ENCODE data around the gene NDUFS7.

NDUFS7 gene

GRCh38 chr19:1401138-1401888, 17.6 kb downstream of the NDUFS7 start, which contains the start of gene GAMT:
Gene GAMT, minus strand, starts transcription at chr19:1401542. Its CDS starts 66 bp downstream, at chr19:1401476.
- peak; percentile 9 for DNase-seq

- no peak for DNase-seq
Observed at GRCh38 chr19:1401889-1402217, 18.1 kb downstream of the NDUFS7 start.

- no peak for DNase-seq
Observed at GRCh38 chr19:1402411-1403070, 18.8 kb downstream of the NDUFS7 start.

DNA sequence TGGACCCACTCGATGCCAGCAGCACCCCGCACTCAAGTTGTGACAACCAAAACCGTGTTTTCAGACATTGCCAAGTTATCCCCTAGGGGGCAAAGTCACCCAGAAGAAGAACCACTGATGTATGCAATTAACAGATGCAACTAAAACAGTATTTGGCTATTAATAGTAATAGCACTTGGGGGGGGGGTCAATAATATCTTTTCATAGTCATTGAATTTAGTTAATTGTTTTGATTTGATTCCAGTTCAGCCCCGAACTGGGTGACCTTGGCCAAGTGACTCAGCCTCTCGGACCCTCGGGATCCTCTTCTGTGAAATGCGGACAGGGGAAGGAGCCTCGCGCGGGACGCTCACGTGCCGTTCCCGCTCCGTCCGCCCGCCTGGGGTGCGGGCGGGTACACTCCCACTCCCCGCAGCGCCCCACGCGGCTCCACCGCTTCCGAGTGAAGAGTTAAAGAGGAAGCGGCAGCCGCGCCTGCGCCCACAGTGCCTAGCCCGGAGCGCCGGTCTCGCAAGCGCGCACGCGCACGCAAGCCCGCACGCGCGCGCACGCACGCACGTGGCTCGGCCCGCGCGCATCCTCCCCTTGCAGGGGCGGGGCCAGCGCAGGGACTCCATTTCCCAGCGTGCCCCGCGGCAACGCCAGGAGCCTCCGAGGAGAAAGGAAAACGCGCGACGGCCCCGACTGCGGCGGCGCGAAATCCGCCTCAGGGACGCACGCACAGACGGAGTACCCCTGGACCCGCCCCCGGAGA, 23.2 kb downstream of the NDUFS7 start:
- peak; percentile 87 for DNase-seq

GRCh38 chr19:1407528-1408299, 24.0 kb downstream of the NDUFS7 start, which contains the start of gene DAZAP1:
Gene DAZAP1, plus strand, starts transcription at chr19:1407586. Its CDS starts 188 bp downstream, at chr19:1407774.
- no peak for DNase-seq

DNA sequence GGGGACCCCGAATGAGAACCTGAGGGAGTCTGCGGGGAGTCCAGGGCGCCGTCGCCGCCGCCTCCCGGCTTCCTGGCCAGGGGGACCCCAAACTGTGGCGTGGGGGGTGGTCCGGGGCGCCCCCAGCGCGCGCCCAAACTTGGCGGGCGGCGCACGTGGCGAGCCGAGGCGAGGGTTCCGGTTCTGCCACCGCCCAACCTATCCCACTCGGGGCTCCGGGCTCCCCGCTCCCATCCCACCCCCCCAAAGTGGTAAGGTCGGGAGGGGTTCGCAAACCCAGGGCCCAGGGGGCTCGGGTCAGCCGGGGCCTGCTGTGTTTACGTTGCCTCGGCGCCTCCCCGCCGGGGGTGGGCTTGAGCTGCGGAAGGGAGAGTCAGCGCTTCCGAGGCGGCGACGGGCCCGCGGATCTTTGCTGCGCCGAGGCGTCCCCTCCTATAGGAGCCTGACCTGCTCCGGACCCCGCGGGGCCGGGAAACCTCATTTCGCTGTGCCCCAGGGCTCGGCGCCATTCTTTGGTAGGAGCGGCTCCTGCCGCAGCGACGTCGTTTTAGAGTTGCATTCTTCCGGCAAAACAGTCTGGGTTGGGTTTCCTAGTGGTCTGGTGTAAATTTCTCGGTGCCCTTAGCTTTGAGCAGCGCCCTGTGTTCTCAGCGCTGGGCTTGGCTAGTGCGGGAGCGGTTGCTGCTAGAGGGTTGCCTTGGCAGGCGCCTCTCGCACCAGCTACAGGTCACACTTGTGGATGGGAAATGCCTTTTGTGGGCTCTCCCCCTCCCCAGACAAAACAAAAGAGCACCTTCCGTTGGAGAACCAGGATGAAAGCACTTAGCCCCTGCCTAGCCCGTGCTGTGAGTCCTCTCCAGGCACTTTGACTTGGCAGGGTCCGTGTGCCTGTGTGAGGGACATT, 24.8 kb downstream of the NDUFS7 start:
- DNase-seq, result no peak

DNA sequence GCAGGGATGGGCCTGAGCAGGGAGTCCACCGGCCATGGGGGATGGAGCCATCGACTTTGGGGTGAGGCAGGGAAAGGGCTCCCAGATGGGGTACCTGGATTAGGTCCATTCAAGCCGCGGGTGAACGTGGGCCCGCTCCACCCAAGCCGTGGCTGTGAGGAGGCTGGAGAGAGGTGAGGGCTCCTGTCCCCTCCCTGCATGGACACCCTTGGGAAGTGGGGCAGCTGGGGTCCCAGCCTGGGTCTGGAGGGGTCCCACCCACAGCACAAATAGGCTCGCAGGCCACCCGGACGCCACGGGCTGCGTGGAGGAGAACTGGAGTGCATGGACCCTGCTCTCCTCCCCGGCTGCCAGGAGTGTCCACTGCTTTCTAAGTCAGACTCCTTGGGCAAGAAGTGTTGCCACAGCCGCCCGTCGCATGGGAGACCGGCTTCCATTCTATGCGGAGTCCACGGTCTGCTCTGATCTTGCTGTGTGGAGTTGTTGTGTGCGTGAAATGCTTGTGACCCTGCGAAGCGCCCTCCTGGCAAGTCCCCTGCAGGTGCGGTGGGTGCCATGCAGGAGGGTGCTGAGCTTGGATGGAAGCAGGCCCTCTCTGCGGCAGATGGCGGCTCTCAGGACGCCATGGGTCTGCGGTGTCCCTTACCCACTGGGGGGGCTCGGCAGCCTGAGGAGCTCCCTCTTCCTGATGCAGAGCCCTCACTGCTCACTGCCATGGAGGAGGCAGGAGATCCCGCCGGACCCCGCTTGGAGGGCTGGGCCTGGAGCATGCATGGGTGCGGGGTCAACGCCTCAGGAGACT, 25.7 kb downstream of the NDUFS7 start:
- no peak for DNase-seq

GRCh38 chr19:1410136-1410786, 26.6 kb downstream of the NDUFS7 start:
- no peak for DNase-seq

- no peak for DNase-seq
Observed at GRCh38 chr19:1410789-1411188, 27.1 kb downstream of the NDUFS7 start.

DNA sequence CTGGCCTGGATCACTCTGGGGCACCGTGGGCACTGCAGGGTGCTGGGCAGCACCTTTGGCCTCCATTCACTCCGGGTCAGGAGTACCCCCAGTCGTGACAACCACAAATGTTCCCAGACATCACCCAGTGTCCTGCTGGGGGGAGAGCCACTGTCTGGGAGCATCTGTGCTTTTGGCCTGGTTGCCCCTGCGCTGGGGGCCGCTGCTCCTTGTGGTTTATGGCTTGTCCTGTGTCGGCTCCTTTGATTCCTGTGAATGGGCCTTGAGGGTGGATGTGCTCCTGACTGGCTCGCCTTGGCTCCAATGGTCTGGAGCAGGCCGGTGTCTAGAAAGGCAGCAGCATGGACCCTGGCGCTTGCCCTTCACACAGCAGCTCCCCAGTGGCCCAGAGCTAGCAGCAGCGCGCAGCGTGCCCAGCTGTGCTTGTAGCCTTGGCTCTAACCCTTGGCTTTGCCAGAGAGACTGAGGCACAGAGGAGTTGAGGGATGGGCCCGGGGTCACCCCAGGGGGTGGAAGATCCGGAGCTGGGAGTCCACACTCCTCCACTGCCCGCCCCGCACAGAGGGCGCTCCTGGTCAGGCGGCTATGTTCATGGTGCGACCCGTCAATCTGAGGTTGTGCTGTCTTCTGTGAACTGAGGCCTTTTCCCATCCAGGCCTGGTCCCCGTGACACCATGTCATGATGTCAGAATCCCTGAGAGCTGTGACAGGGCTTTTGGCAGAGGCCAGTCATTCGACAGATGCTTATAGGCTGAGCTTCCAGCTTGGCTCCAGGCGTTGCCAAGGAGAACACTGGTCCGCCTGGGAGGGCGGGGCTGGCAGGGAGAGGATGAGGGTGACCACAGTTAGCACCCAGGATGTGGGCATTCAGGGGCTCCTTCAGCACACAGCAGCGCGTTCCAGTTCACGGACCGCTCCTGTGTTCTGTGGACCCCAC, 27.8 kb downstream of the NDUFS7 start:
- peak; percentile 39 for DNase-seq

DNA sequence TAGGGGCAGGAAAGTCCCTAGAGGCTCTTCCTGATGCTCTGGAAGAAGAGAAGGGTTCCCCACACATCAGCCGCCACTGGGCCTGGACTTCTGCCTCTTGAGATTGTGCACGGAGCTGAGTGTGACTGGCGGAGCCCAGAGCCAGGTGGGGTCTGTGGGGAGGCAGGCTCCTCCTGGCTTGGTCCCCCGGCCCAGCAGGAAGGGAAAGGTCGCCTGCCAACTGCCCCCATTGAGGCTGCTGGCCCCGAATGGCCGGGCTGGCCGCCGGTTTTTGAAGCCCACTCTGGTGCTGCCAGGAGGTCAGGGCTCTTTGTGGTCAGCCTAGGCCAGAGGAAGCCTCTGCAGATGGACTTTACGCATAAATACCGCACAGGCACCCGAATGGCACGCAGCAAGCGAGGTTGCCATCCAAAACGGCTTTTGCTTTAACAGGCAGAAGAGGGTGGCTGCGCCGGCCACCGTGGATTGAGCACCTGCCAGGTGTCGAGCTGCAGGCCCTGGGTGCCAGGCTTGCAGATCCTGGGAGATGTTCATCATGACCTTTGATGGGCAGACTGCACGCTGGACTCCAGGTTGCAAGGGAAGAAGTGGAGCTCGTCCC, 28.7 kb downstream of the NDUFS7 start:
- no peak for DNase-seq

GRCh38 chr19:1412995-1413800, 29.5 kb downstream of the NDUFS7 start:
- no peak for DNase-seq

DNA sequence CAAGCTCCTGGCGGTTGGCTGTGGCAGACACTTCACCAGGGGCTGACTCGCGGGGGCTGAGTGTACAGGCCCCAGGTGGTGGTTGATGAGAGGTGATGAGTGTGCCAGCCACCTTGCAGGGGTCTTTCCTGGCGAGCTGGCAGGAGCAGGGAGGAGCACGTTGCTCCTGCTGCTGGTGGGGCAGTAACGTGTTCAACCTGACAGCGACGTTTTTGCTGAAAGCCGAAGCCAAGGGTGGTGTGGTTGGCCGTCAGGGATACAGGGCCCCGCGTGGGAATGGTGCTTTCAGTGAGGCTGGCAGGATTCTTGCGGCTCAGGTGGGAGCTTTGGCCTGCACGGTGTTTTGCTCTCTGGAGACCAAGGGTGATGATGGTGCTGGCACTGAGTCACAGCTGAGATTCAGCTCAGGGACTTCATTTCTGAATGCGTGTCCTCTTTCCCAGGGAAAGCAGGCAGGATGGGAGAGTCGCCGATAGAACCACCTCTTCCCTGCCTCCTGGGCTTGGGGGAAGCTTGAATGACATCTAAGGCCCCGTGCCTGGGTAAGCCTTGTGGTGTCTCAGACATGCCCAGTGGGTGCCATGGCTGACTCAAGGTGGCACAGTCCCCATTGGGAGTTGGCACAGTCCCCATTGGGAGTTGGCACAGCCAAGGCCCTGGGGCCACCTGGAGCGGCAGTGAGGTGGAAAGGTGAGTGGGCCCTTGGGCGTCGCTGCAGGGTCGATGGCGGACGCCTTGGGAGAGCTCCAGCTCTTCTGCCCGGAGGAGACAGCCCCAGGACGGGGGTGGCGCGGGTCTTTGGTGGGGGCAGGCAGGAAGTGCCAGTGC, 32.5 kb downstream of the NDUFS7 start:
- no peak for DNase-seq

GRCh38 chr19:1417145-1417544, 33.4 kb downstream of the NDUFS7 start:
- DNase-seq, result no peak

- no peak for DNase-seq
Observed at GRCh38 chr19:1417681-1418495, 34.2 kb downstream of the NDUFS7 start.

DNA sequence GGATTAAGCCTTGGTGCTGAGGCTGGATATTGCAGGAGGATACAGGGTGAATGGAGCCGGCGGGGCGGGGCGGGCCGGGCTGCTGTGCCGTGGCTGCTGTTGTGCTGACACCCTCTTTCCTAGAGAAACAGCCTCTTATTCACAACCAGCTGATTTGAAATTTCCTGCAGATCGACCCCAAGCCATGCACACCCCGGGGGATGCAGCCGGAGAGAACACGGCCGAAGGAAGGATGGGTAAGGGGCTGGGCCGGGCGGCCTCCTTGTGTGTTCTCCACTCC, 34.7 kb downstream of the NDUFS7 start:
- DNase-seq, result no peak
